Keratinocyte (primary cell): Measurements from ENCODE around the gene C14orf119. TPM values are rescaled to one million over a fixed set of nuclear protein-coding genes. Genes with fewer than 3 reads are reported as not detected.

ENCODE experiments used
- DNase-seq: peaks from one replicate; pipeline ENCODE4 v3.0.0-alpha.2; 2011; ENCODE audit warnings: low read depth, missing footprints, low spot score
- FAIRE-seq: peaks from 2 replicates; lab custom pipeline; 2011; peaks lifted over from hg19 to GRCh38; lab: Jason Lieb, UNC
- H2AFZ ChIP-seq: 2 replicates; pipeline ENCODE4 v1.6.0; 2012; ENCODE audit warnings: low read length, control low read depth, inconsistent platforms; ENCODE audit not compliant: control insufficient read depth
- H3K27ac ChIP-seq: 2 replicates; pipeline ENCODE4 v1.5.1; 2011; ENCODE audit warnings: low read length; ENCODE audit not compliant: control insufficient read depth, insufficient read depth
- H3K27me3 ChIP-seq: 3 replicates; pipeline ENCODE4 v1.6.0; 2011; ENCODE audit warnings: low read length; ENCODE audit not compliant: control insufficient read depth, insufficient read depth; ENCODE audit errors: extremely low read depth
- H3K36me3 ChIP-seq, 2 experiments: 2 replicates in 1 of 2; 3 replicates in 1 of 2; pipeline ENCODE4 v1.5.1; 2011; ENCODE audit warnings: low read length in 2 of 2, mild to moderate bottlenecking in 1 of 2; ENCODE audit not compliant: control insufficient read depth in 2 of 2, insufficient read depth in 2 of 2; ENCODE audit errors: extremely low read depth in 1 of 2
- H3K4me1 ChIP-seq: 3 replicates; pipeline ENCODE4 v1.5.1; 2011; ENCODE audit warnings: low read length; ENCODE audit not compliant: control insufficient read depth, insufficient read depth; ENCODE audit errors: extremely low read depth
- H3K4me2 ChIP-seq: 3 replicates; pipeline ENCODE4 v1.6.0; 2011; ENCODE audit warnings: low read depth, low read length; ENCODE audit not compliant: control insufficient read depth, insufficient read depth; ENCODE audit errors: extremely low read depth
- H3K4me3 ChIP-seq, 3 experiments: fragments of 200-600 bp in 1 of 3; sonication (generic) in 1 of 3; 2 replicates in 2 of 3; 3 replicates in 1 of 3; pipeline ENCODE4 v1.5.1; 2011 to 2016; ENCODE audit warnings: low read length in 3 of 3, mild to moderate bottlenecking in 3 of 3, control low read depth in 2 of 3, inconsistent platforms in 1 of 3, low read depth in 1 of 3, mixed read lengths in 1 of 3, mixed run types in 1 of 3, moderate library complexity in 1 of 3; ENCODE audit not compliant: control insufficient read depth in 2 of 3, insufficient read depth in 2 of 3; ENCODE audit errors: extremely low read depth in 1 of 3
- H3K79me2 ChIP-seq: 2 replicates; pipeline ENCODE4 v1.6.0; 2012; ENCODE audit warnings: low read length; ENCODE audit not compliant: control insufficient read depth, insufficient read depth
- H3K9ac ChIP-seq: 3 replicates; pipeline ENCODE4 v1.6.0; 2011; ENCODE audit warnings: low read length; ENCODE audit not compliant: control insufficient read depth, insufficient read depth; ENCODE audit errors: extremely low read depth
- H3K9me1 ChIP-seq: 3 replicates; pipeline ENCODE4 v1.6.0; 2011; ENCODE audit warnings: low read length; ENCODE audit not compliant: control insufficient read depth, insufficient read depth; ENCODE audit errors: extremely low read depth
- H3K9me3 ChIP-seq: 2 replicates; pipeline ENCODE4 v1.5.1; 2012; ENCODE audit warnings: low read depth, low read length; ENCODE audit not compliant: control insufficient read depth
- H4K20me1 ChIP-seq: 3 replicates; pipeline ENCODE4 v1.6.0; 2011; ENCODE audit warnings: low read length; ENCODE audit not compliant: control insufficient read depth, insufficient read depth; ENCODE audit errors: extremely low read depth
- EZH2 ChIP-seq: IDR thresholded peaks from one replicate; pipeline ENCODE4 v1.6.1; 2012; ENCODE audit warnings: inconsistent platforms, mild to moderate bottlenecking, low read length, moderate library complexity
- dilution Hi-C: fragments of 300-500 bp; cut with MboI; formaldehyde crosslinking; loops from one replicate; pipeline ENCODE4 v1.7.0; 2020; ENCODE audit warnings: low sequenced_read_pairs; ENCODE audit not compliant: extremely low pct_ligation_motif_present
- polyA plus RNA-seq, 5 experiments: library from polyadenylated mRNA; depleted of rRNA in 3 of 5; stranded (reverse) in 3 of 5; stranded (forward) in 1 of 5; unstranded in 1 of 5; fragments of >200 nt; gene quantifications; 1 replicate in 1 of 5; 2 replicates in 3 of 5; 3 replicates in 1 of 5; pipeline versions ENCODE4 v1.2.1 to v1.2.3, GENCODE V29; 2011 to 2012; ENCODE audit warnings: missing spikeins in 2 of 5, low read depth in 1 of 5, low replicate concordance in 1 of 5
- TF ChIP-seq, protein P1 (sequence below), 3 experiments: IDR thresholded peaks in 1 of 3; conservative IDR thresholded peaks in 1 of 3; optimal IDR thresholded peaks in 1 of 3; 2 replicates in 2 of 3; 3 replicates in 1 of 3; pipeline versions ENCODE3 to v1.5.1; 2011; ENCODE audit warnings: low read length in 3 of 3, mild to moderate bottlenecking in 3 of 3, moderate library complexity in 2 of 3, control low read depth in 1 of 3, inconsistent platforms in 1 of 3; ENCODE audit not compliant: insufficient read depth in 2 of 3; ENCODE audit errors: extremely low read depth in 1 of 3

Gene C14orf119
- polyA plus RNA-seq, 1 donor (not counting 4 experiments of a cell fraction or from before 2014, with no cell fraction given): 73.7 TPM

DNA sequence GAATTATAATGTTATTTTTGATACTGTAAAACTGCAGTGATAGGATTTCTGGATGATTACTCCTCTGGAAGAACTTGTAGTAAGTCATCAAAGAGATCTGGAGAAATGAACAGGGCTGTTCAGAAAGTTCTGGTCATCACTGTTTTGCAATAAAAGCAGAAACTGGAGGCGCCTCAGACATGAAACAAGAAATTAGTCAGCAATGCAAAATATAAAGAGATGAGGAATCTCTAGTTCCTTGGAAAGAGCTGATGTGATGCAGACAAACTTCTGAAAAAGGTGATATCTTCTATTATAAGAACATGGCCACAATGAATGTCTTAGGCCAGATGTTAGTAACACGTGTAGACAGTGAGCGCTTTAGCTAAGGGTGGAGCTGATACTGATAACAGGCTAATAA lies 9.8 kb upstream of the C14orf119 start:
- no peak overlapping the region for H3K4me3 ChIP-seq
- no peaks in the 10 kb centered on the region for H3K4me1 ChIP-seq
- H3K9me3 ChIP-seq: no peaks in the 10 kb centered on the region
- no peak overlapping the region for H3K27ac ChIP-seq
- H3K79me2 ChIP-seq: peaks cover 24% of the 10 kb centered on the region
- H3K36me3 ChIP-seq: peaks cover 22 to 61% of the 10 kb centered on the region in 2 experiments
- no peak overlapping the region for H3K4me2 ChIP-seq
- DNase-seq (no peak), FAIRE-seq (no peak)
- H3K9ac ChIP-seq: no peak overlapping the region
- no peak overlapping the region for H2AFZ ChIP-seq
- dilution Hi-C loops: no loop called here
- H4K20me1 ChIP-seq: no peaks in the 10 kb centered on the region
- no peaks in the 10 kb centered on the region for H3K27me3 ChIP-seq
- H3K9me1 ChIP-seq: no peaks in the 10 kb centered on the region
- TF ChIP-seq, protein P1, sequence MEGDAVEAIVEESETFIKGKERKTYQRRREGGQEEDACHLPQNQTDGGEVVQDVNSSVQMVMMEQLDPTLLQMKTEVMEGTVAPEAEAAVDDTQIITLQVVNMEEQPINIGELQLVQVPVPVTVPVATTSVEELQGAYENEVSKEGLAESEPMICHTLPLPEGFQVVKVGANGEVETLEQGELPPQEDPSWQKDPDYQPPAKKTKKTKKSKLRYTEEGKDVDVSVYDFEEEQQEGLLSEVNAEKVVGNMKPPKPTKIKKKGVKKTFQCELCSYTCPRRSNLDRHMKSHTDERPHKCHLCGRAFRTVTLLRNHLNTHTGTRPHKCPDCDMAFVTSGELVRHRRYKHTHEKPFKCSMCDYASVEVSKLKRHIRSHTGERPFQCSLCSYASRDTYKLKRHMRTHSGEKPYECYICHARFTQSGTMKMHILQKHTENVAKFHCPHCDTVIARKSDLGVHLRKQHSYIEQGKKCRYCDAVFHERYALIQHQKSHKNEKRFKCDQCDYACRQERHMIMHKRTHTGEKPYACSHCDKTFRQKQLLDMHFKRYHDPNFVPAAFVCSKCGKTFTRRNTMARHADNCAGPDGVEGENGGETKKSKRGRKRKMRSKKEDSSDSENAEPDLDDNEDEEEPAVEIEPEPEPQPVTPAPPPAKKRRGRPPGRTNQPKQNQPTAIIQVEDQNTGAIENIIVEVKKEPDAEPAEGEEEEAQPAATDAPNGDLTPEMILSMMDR (optimal IDR thresholded peaks at IDR 0.05 in 1 of 3, IDR thresholded peaks at IDR 0.05 in 1 of 3, conservative IDR thresholded peaks at IDR 0.05 in 1 of 3; ENCODE audit: extremely low read depth in 1 of 3, insufficient read depth in 2 of 3, low read length in 3 of 3): no peak
- no peak for TF ChIP-seq EZH2

DNA sequence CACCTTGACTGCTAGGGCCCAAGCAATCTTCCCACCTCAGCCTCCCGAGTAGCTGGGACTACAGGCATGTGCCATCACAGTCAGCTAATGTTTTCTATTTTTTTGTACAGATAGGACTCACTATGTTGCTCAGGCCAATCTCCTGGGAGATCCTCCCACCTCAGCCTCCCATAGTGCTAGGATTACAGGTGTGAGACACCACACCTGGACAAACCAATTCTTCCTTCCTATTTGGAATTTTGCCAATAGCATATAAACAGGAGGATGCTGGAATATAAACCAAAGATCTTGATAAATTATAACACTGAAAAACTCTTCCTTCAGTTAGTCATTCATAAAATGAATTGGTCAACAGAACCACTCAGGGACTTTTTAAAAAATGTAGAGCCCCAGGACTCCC lies 8.7 kb upstream of the C14orf119 start:
- no peaks in the 10 kb centered on the region for H3K9me3 ChIP-seq
- H3K27me3 ChIP-seq: no peaks in the 10 kb centered on the region
- no peak overlapping the region for H2AFZ ChIP-seq
- no peaks in the 10 kb centered on the region for H3K4me1 ChIP-seq
- peaks cover 18 to 57% of the 10 kb centered on the region in 2 experiments for H3K36me3 ChIP-seq
- DNase-seq (no peak), FAIRE-seq (no peak)
- no peaks in the 10 kb centered on the region for H4K20me1 ChIP-seq
- no peak overlapping the region for H3K9ac ChIP-seq
- no peak overlapping the region for H3K4me2 ChIP-seq
- H3K79me2 ChIP-seq: peaks cover 31% of the 10 kb centered on the region
- no peak overlapping the region for H3K27ac ChIP-seq
- no peak overlapping the region for H3K4me3 ChIP-seq
- dilution Hi-C loops: no loop called here
- TF ChIP-seq, protein P1 (optimal IDR thresholded peaks at IDR 0.05 in 1 of 3, IDR thresholded peaks at IDR 0.05 in 1 of 3, conservative IDR thresholded peaks at IDR 0.05 in 1 of 3; ENCODE audit: extremely low read depth in 1 of 3, insufficient read depth in 2 of 3, low read length in 3 of 3): no peak
- no peak for TF ChIP-seq EZH2
- no peaks in the 10 kb centered on the region for H3K9me1 ChIP-seq
